AG09319 (cell line): ENCODE measurements around the gene BBOX1.
"Not testable (repeated sequence)": the region's sequence is repeated elsewhere in the genome, so short reads cannot be mapped to it uniquely, and the experiment has no call there.

Experiments
- DNase-seq: peaks from one replicate; pipeline ENCODE4 v3.0.0-alpha.2; 2010; ENCODE audit warnings: low read depth; ENCODE audit errors: extremely low read depth
- CTCF ChIP-seq: IDR thresholded peaks from 2 replicates; pipeline ENCODE4 v1.5.1; 2011; ENCODE audit warnings: low read depth, mild to moderate bottlenecking, inconsistent platforms, low read length, moderate library complexity

Gene BBOX1, protein sequence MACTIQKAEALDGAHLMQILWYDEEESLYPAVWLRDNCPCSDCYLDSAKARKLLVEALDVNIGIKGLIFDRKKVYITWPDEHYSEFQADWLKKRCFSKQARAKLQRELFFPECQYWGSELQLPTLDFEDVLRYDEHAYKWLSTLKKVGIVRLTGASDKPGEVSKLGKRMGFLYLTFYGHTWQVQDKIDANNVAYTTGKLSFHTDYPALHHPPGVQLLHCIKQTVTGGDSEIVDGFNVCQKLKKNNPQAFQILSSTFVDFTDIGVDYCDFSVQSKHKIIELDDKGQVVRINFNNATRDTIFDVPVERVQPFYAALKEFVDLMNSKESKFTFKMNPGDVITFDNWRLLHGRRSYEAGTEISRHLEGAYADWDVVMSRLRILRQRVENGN

DNA sequence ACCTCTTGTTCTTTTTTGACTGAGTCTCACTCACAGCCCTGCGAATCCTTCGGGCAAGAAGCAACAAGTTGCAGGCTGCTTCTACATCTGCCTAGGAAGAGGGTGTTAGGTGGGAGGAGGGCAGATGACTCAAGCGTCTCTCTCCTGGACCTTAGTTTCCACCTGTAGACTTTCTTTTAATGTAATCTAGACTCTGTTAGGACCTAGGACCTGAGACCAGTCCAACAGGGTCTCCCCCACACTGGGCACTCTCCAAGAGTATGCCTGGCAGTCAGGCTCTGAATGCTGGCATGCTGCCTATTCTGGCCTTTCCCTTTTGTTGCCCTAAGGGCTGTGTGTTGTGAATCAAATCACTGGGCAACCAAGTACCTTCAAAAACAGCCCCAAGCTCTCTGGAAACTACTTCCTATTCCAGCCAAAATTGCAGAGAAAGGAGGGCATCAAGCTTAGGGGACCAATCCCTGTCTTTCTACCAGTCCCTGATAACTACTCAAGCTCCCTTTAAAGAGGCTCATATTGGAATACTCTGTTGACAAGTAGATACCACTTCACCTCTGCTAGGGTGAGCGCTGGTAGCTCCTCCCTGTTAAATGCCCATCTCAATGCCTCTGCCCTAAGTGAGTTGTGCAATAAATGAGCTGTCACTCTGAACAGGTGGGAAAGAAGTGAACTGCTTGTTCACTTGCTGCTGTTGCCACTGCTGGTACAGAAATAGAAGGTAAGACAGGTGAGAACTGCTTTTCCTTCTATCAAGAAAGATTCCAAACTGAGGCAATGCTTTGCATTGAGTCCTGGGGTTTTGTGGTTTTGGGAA is at the start of gene BBOX1:
TSS of gene BBOX1 (plus strand) at position 514 of the 814 bp plus-strand sequence. CDS start 14,616 bp downstream, outside the sequence.
- no peak for DNase-seq
- no peak for TF ChIP-seq CTCF

- peak; percentile 65 for DNase-seq
- TF ChIP-seq CTCF: no peak
Measured at GRCh38 chr11:26992031-26992541, 48.5 kb upstream of the BBOX1 start.

DNA sequence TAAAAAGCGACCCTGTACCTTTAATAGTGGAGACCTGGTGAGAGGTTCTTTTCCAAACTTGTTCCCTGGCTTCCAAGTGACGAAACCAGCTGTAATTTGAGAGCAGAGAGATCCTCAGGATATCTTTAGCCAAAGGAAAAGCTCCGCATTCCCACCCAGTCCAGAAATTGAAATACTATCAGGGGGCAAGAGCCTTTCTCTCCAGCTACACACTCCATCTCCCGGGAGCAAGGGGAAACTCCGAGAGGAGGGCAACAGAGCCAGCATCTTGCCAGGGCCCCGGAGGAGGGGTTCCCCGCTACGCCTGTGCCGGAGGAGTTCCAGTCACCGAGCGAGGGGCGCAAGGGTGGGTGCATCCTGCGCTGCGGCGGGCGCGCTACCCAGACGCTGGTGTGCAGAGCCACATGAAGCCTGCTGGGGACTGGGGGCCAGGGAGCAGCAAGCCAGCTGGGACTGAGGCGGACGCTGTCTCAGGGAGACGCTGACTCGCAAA is 46.6 kb upstream of the BBOX1 start, which contains the start of gene FIBIN:
TSS of gene FIBIN (plus strand) at position 148 of the 493 bp plus-strand sequence. CDS start 415 bp downstream, outside the sequence.
- no peak for DNase-seq
- TF ChIP-seq CTCF: no peak; the same call in 1 of the 2 replicates

- no peak; the same call in 1 of the 2 replicates for TF ChIP-seq CTCF
Measured at GRCh38 chr11:26994631-26995095, 46.0 kb upstream of the BBOX1 start.

GRCh38 chr11:26995701-26996460 is 44.7 kb upstream of the BBOX1 start:
- TF ChIP-seq CTCF: no peak
- no peak for DNase-seq

More at GRCh38 chr11:26994631-26995095, 46.0 kb upstream of the BBOX1 start:
- DNase-seq: no peak

DNA sequence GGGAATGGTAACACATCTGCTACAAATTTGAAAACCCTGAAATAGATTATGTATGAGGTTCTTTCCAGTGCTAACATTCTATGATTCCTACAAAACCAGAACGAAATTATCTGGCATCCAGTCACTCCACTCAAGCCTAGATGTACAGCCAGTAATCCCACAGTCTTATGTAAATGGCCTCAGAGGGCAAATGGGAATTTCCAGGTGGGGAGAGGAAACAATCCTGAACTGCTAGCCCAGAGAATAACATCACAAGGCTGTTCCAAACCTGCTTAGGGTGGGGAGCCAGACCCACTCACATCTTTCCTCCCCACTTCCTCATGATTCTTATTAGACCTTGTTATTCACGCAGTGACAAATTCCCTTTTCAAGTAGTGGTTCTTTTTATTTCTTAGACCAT is 43.2 kb upstream of the BBOX1 start:
- no peak for TF ChIP-seq CTCF
- DNase-seq: no peak

- not testable (repeated sequence) for DNase-seq
Measured at GRCh38 chr11:27001136-27001730, 39.4 kb upstream of the BBOX1 start.
